Measurements from ENCODE around the gene KMT2E.
"Not testable (repeated sequence)": the region's sequence is repeated elsewhere in the genome, so short reads cannot be mapped to it uniquely, and the experiment has no call there.

The KMT2E gene

GRCh38 chr7:105000200-105000599 is 13.8 kb upstream of the KMT2E start:
- in situ Hi-C loops (cut with MboI; ENCODE audit: low sequenced_read_pairs, unreplicated experiment), result no loop called here
- DNase-seq (ENCODE audit: low spot score), result no peak
- TF ChIP-seq CTCF (IDR thresholded peaks at IDR 0.05; ENCODE audit: borderline replicate concordance, control extremely low read depth, extremely low read depth, insufficient read depth, missing control alignments), result no peak

- TF ChIP-seq CTCF (IDR thresholded peaks at IDR 0.05; ENCODE audit: borderline replicate concordance, control extremely low read depth, extremely low read depth, insufficient read depth, missing control alignments), result no peak
- in situ Hi-C loops (cut with MboI; ENCODE audit: low sequenced_read_pairs, unreplicated experiment), result no loop called here
These were observed 13.1 kb upstream of the KMT2E start for GRCh38 chr7:105000927-105001336.

GRCh38 chr7:105001652-105002184 is 12.3 kb upstream of the KMT2E start:
- no peak for TF ChIP-seq CTCF (IDR thresholded peaks at IDR 0.05; ENCODE audit: borderline replicate concordance, control extremely low read depth, extremely low read depth, insufficient read depth, missing control alignments)
- in situ Hi-C loops (cut with MboI; ENCODE audit: low sequenced_read_pairs, unreplicated experiment), result no loop called here
- DNase-seq (ENCODE audit: low spot score), result no peak

More at GRCh38 chr7:105000927-105001336, 13.1 kb upstream of the KMT2E start:
- no peak for DNase-seq (ENCODE audit: low spot score)

- in situ Hi-C loops (cut with MboI; ENCODE audit: low sequenced_read_pairs, unreplicated experiment), result no loop called here
- DNase-seq (ENCODE audit: low spot score), result no peak
- no peak for TF ChIP-seq CTCF (IDR thresholded peaks at IDR 0.05; ENCODE audit: borderline replicate concordance, control extremely low read depth, extremely low read depth, insufficient read depth, missing control alignments)
These were observed 10.7 kb upstream of the KMT2E start for GRCh38 chr7:105003275-105003674.

GRCh38 chr7:105003872-105004510 is 10.0 kb upstream of the KMT2E start:
- no peak for TF ChIP-seq CTCF (IDR thresholded peaks at IDR 0.05; ENCODE audit: borderline replicate concordance, control extremely low read depth, extremely low read depth, insufficient read depth, missing control alignments)
- in situ Hi-C loops (cut with MboI; ENCODE audit: low sequenced_read_pairs, unreplicated experiment), result no loop called here
- DNase-seq (ENCODE audit: low spot score), result no peak

GRCh38 chr7:105005006-105005405 is 9.0 kb upstream of the KMT2E start:
- DNase-seq (ENCODE audit: low spot score); in situ Hi-C loops (cut with MboI; ENCODE audit: low sequenced_read_pairs, unreplicated experiment): not testable (repeated sequence)

GRCh38 chr7:105005486-105005885 is 8.5 kb upstream of the KMT2E start:
- DNase-seq (ENCODE audit: low spot score); in situ Hi-C loops (cut with MboI; ENCODE audit: low sequenced_read_pairs, unreplicated experiment): not testable (repeated sequence)

Measured in GM13976 (cell line).